ENCODE results near the gene GATD1. TPM values are rescaled to one million over a fixed set of nuclear protein-coding genes. Genes with fewer than 3 reads are reported as not detected.

The GATD1 gene
- total RNA-seq (2014; rRNA removed; shearing (Covaris generic)) (73.3 and 109 TPM in 2 replicates), total RNA-seq (2022) (117 and 141 TPM in 2 replicates), Bru-seq, nascent RNA (percentile 74 among the genes with signal in this experiment), BruChase-seq, experiment 1, labeled RNA remaining after a 6-hour chase (percentile 91 among the genes with signal in this experiment), BruChase-seq, experiment 2, labeled RNA remaining after a 2-hour chase (percentile 90 among the genes with signal in this experiment)
- long read RNA-seq, partial matches to known transcripts = 0 of 7 reads
- long read RNA-seq, other reads (novel, unspliced or antisense) = 7 of 7 reads

GRCh38 chr11:777288-778255 is at the start of gene GATD1:
TSS of gene GATD1 (minus strand) at chr11:777487. CDS start at chr11:777462, 25 bp downstream.
- Histone ChIP-seq H2AFZ (ENCODE audit: low read length) (peak within 1 kb of the TSS; percentile 71; the same call in 1 of the 2 replicates), H3K9me3 (ENCODE audit: low read length) (no peaks in the 10 kb centered on the region), H3K27ac (ENCODE audit: low read depth, low read length, poor library complexity, severe bottlenecking) (peak within 1 kb of the TSS; percentile 57), H3K4me2 (ENCODE audit: low read length) (peak within 1 kb of the TSS; percentile 90), H3K4me1 (ENCODE audit: insufficient read depth, low read length, poor library complexity, severe bottlenecking) (peaks cover 22% of the 10 kb centered on the region), H3K9me2 (ENCODE audit: insufficient read depth, low read length) (no peaks in the 10 kb centered on the region), H4K20me1 (ENCODE audit: insufficient read depth, low read length) (no peaks in the 10 kb centered on the region), H3K36me3 (ENCODE audit: insufficient read depth, low read length) (peaks cover 24% of the 10 kb centered on the region; the same call in 1 of the 2 replicates), H3K4me3 (ENCODE audit: low read depth, low read length, poor library complexity, severe bottlenecking) (peak within 1 kb of the TSS; percentile 95), H3K79me2 (ENCODE audit: insufficient read depth, low read depth, low read length) (peaks cover 32% of the 10 kb centered on the region)
- ChIA-PET CTCF (ENCODE audit: unreplicated experiment) (no interaction called here), POLR2A (interaction anchor here (0.6 to 2.2 kb wide), 5 partner anchors 13 to 148 kb away, joined by 3 to 9 read pairs (median 5); partner anchors contain the start of genes CEND1, DEAF1 and TALDO1)
- intact Hi-C loops (cut with micrococcal nuclease; ENCODE audit: unreplicated experiment) = loop anchor here (2.0 kb wide), 1 partner anchor 19 kb away; no protein-coding TSS in a partner anchor
- peak; percentile 93 for DNase-seq (ENCODE audit: low spot score)
- BruUV-seq (replicated peaks) = no TSS peak
- TF ChIP-seq CTCF (conservative IDR thresholded peaks at IDR 0.05; ENCODE audit: low read length) = no peak
- TF ChIP-seq EZH2phosphoT487 (IDR thresholded peaks at IDR 0.05; ENCODE audit: borderline replicate concordance, low read depth, low read length) = no peak

GRCh38 chr11:826836-827145 is 49.5 kb upstream of the GATD1 start:
- CTCF ChIA-PET (ENCODE audit: unreplicated experiment) = no interaction called here
- Histone ChIP-seq H3K4me1 (ENCODE audit: insufficient read depth, low read length, poor library complexity, severe bottlenecking) (peaks cover 36% of the 10 kb centered on the region), H3K9me3 (ENCODE audit: low read length) (no peaks in the 10 kb centered on the region), H2AFZ (ENCODE audit: low read length) (peak overlapping the region; percentile 59; the same call in 1 of the 2 replicates), H4K20me1 (ENCODE audit: insufficient read depth, low read length) (no peaks in the 10 kb centered on the region), H3K4me2 (ENCODE audit: low read length) (peak overlapping the region; percentile 76), H3K79me2 (ENCODE audit: insufficient read depth, low read depth, low read length) (no peaks in the 10 kb centered on the region), H3K9me2 (ENCODE audit: insufficient read depth, low read length) (no peaks in the 10 kb centered on the region), H3K36me3 (ENCODE audit: insufficient read depth, low read length) (no peaks in the 10 kb centered on the region), H3K4me3 (ENCODE audit: low read depth, low read length, poor library complexity, severe bottlenecking) (peak overlapping the region; percentile 62), H3K27ac (ENCODE audit: low read depth, low read length, poor library complexity, severe bottlenecking) (no peak overlapping the region)
- POLR2A ChIA-PET = no interaction called here
- no TSS peak for BruUV-seq (replicated peaks)
- TF ChIP-seq CTCF (conservative IDR thresholded peaks at IDR 0.05; ENCODE audit: low read length) = no peak
- no peak for TF ChIP-seq EZH2phosphoT487 (IDR thresholded peaks at IDR 0.05; ENCODE audit: borderline replicate concordance, low read depth, low read length)
- intact Hi-C loops (cut with micrococcal nuclease; ENCODE audit: unreplicated experiment) = no loop called here
- DNase-seq (ENCODE audit: low spot score) = no peak
